CD4-positive, alpha-beta T cell treated with Interleukin-12 subunit alpha and Interleukin-12 subunit beta, for 1 hour (primary cell): ENCODE measurements around the gene PIMREG.

Experiments used
- DNase-seq: peaks from one replicate; pipeline ENCODE4 v3.0.0-alpha.2; 2020

Gene PIMREG

DNA sequence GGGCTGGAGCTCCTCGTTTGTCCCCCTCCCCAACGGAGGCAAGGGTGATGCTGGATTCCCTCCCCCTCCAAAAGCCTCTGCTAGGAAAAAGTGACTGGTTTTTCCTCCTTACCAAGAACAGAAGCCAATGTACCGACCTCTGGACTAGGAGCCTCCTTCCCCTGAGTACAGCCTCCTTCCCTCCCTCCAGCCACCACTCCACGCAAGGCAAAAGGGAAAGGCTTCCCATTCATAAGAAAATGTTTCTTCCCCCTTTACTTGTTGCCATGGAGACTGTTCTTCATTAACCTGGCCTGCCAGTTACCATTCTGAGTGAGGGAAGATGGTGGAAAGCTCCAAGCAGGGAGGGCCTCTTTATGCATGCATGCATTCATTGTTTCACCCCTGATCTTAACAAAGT, 4.3 kb upstream of the PIMREG start:
- DNase-seq, result no peak

DNA sequence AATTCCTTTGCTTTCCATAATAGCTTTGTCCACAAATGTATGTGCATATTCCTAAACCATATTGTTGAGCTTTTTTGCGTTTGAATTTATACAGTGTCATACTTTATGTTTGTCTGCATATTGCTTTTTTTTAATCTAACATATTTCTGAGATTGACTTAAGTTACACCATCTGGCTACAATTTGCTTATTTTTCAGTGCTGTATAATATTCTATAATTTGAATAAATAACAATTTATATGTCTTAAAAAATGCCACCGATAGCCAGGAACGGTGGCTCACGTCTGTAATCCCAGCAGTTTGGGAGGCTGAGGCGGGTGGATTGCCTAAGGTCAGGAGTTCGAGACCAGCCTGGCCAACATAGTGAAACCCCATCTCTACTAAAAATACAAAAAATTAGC, 1.5 kb upstream of the PIMREG start:
- DNase-seq, result no peak

DNA sequence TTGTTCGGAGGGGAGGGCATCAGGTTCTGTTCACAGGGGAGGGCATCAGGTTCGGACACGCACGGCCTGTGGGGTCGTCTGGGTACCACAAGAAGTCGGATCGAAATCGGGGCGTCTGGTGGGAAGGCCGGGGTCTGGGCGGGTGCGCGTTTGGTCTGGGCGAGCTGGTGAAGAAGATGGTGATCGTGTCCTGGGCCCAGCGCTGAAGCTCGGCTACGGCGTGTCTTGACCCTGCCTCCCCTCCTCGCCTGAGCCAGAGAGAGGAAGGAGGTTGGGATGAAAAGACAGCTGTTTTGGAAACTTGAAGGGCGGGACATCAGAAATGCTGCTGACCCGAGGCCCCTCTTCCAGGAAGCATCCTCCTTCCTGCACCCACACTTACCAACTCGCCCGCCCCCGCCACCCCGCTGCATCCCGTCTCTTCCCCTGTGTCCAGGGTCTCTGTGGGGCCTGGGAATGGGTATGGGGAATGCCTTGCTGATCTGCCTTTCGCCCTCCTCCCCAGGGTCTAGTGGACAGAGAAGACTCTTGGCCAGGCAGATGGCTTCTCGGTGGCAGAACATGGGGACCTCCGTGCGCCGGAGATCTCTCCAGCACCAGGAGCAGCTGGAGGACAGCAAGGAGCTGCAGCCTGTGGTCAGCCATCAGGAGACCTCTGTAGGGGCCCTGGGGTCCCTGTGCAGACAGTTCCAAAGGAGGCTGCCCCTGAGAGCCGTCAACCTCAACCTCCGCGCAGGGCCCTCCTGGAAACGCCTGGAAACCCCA, 498 bp downstream of the PIMREG start:
- DNase-seq, result no peak

DNA sequence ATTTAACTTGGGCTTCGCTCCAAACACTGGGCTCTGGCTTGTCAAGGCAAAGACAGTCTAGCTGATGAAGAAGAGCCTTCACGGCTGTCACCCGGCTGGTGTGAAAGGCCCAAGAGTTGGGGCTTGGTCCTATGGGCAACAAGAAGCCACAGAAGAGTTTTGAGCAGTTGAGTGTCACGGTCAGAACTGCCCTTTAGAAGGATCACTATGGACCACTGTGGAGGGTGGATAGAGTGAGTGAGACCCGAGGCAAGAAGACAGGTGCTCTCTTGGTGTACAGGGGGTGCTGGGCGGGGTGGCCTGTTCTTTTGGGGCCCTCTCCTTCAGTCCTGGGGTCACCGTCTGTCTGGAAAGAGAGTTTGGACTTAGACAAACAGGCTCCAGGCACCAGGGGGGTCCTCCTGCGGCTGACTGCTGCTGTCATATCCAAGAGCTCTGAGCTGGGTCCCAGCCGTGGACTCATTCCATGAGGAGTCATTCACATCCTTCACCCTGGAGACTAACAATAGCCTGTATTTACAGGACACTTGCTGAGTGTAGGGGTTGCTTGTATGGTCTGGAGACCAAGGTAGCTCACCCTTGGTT, 2.4 kb downstream of the PIMREG start:
- no peak for DNase-seq

DNA sequence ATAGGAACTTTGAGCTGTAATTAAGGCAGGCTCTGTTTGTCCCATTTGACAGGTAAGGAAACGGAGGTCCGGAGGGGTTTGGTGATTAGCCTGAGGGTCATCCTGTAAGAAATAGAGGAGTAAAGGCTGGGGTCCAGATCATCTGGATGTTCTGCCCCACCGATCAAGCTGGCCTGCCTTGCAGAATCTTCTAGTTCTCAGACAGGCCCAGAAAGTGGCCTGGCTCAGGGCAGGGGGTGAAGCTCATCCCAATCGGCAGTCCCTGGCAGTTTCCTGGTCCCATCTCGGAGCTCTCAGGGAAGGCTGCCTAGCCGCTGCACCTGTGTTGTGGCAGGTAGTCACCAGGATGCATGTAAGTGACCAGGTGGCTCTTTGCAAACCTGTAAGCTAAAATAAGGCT, 4.2 kb downstream of the PIMREG start:
- DNase-seq, result no peak

DNA sequence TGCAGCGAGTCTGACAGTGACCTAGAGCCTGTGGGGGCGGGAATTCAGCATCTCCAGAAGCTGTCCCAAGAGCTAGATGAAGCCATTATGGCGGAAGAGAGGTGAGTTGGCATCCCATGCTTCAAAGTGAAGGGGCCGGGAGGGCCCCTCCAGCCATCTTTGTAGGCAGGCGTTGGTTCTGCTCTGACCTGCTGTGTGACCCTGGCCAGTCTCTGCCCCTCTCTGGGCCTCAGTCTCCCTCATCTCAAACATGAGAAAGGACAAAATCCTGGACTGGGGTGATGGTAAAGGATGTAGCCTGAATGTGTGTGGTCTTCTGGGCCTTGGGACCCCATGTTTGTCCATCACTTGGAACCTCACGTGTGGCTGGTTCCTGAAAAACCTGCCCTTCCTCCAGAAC, 5.1 kb downstream of the PIMREG start:
- no peak for DNase-seq

DNA sequence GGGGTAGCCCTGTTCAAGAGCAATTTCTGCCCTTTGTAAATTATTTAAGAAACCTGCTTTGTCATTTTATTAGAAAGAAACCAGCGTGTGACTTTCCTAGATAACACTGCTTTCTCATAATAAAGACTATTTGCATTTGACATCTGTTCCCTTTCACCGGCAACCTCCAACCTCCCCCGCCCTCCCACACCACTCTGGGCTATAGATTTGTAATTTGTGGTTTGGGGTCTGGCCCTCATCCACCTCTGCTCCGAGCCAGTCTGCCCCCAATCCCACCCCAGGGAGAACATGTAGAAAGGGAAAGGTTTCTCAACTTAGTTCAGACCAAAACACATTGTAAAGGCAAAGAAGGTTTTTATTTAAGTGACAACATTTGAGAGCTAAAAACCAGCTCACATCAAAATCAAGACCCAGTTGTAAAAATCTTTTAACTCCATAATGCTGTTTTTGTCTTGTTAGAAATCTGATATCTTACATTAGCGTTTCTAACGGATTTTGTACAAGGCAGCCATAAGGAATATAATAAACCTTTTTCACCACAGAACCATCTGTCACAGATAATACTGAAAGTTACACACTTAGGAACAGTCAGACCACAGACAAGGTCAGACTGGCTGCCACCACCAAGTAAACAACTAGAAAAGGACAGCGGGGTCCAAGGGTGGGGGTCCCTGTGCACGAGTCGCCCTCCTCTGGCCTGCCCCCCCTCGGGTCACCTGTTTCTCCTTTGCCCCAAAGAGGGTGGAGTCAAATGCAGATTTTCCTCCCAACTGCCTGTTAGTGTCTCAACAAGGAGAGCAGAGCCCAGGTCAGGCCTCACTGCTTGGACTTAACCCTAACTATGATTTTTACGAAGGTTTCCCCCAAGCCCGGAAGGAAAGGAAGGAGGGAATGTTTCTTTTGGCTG, 6.9 kb downstream of the PIMREG start:
- no peak for DNase-seq

DNA sequence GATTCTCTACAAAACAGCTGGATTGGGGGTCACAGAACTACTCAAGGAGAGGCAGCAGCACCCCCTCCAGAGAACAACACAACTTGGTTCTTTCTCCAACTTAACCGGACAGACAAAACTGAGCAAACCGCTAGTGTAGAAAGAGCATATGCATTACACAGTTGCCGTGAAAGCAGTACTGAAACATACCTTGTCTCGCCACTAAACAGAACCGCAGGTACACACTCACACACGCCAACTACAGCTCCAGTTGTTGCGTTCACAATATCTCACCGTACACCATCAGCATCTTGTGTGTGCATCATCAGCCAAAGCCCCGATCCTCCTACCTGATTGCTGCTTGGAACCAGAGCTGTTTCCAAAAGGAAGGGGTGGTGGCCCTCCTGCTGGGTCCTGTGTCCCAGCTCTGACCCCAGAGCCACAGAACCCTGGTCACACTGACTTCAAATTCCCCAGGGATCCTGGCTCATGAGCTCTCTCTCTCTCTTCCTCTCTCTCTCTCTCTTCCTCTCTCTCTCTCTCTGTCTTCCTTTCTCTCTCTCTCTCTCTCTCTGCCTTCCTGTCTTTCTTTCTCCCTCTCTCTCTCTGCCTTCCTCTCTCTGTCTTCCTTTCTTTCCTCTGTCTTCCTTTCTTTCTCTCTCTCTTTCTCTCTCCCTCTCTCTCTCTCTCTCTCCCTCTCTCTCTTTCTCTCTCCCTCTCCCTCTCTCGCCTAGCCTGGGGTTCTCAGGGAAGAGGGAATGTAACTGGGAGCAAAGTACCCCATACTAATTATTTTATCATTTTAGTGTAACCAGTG, 8.4 kb downstream of the PIMREG start:
- DNase-seq, result no peak

DNA sequence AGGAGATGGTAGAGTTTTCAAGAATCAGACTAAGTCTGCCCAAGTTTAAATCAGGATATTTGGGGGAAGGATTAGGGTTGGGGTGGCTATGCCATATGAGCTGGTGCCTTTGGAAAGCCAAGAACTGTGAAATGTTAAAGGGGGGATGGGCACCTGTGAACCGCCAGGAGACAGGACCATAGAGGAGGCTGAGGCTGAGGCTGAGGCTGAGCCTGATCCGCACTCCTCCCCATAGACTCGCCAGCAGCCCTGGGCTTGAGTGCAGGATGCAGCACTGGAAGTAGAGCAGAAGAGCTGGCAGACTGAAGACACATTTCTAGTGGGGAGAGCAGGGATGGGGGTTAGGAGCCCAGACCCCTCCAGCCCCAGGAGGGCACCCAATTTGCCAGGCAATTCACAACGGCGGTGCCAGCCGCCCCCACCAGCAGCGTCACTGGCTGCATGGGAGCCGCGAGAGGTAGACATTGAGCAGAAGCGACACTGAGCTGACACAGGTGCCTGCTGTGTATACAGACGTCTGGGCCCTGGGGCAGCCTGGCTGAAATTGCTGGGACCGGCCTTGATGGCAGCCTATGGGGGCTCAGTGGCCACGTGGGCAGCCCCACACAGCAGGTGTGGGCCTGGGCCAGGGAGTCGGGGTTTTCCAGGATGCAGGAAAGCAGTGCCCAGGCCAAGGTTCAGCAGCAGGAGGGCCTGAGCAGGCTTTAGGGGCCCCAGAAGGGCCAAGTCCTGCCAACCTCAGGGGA, 9.2 kb downstream of the PIMREG start:
- DNase-seq, result no peak

DNA sequence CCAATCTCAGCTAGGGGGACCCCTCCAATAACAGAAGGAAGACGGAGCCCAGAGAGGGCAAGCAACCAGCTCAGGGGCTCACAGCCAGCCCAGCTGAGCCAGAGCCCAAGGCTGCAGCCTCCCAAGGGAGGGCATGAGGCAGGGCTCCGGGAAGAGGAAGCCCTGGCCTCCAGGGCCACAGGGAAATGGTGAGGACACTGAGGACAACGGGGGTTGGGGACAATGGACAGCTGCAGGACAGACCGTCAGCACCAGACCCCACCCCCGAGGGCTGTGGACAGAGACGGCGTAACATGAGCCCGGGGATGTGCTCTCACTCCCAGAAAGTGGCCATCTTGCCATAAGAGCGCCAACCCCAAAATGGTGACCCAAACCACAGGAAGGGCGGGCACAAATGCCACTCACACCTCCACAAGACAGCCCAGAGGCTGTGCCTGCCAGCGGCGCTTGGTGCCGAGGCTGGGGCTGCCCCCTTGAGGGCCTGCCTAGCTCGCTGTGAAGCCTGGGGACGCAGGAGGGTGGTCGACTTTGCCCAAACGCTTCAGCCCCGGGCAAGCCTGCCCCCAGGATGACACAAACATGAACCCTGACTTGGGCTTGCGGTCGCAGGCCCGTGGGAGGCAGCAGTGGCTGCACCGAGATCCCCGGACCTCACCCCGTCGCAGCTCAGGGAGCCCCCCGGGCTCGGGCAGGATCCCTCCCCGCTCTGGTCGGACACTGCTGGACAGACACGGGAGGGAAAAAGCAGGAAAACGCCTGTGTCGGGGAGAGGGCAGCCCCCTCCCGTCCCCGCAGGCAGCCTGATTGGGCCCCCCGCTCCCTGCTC, 10.5 kb downstream of the PIMREG start:
- no peak for DNase-seq

DNA sequence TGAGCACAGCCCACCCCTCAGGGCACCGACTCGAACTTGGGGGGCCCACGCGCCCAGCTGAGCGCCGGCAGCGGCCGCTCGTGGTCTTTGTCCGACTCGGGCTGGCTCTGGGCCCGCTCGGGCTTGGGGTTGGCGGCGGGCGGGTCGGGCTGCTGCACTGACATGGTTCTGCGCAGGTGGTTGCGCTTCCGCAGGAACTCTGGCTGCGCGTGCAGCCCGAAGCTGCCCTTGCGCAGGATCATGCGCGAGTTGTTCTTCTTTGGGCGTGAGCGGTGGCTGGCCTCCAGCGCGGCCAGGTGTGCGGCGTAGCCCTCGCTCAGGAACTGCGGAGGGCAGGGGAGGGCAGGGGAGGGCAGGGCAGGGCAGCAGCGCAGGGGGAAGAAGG, 11.1 kb downstream of the PIMREG start:
- DNase-seq, result peak; percentile 55

DNA sequence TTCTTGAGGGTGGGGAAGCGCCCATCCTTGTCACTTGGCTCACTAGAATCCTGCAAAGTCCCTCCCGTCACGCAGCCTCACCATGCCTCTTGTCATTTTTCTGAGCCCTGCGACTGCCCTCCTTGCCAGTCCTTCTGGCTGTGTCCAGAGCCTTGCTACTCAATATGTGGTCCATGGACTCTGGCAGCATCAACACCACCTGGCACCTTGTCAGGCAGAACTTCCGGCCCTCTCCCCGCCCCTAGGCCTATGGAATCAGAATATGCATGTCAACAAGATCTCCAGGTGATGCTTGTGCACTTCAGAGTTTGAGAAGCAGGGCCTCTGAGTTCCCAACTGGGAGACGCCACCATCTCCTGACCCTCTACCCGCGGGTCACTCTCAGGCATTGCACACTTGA, 12.1 kb downstream of the PIMREG start:
- no peak for DNase-seq

DNA sequence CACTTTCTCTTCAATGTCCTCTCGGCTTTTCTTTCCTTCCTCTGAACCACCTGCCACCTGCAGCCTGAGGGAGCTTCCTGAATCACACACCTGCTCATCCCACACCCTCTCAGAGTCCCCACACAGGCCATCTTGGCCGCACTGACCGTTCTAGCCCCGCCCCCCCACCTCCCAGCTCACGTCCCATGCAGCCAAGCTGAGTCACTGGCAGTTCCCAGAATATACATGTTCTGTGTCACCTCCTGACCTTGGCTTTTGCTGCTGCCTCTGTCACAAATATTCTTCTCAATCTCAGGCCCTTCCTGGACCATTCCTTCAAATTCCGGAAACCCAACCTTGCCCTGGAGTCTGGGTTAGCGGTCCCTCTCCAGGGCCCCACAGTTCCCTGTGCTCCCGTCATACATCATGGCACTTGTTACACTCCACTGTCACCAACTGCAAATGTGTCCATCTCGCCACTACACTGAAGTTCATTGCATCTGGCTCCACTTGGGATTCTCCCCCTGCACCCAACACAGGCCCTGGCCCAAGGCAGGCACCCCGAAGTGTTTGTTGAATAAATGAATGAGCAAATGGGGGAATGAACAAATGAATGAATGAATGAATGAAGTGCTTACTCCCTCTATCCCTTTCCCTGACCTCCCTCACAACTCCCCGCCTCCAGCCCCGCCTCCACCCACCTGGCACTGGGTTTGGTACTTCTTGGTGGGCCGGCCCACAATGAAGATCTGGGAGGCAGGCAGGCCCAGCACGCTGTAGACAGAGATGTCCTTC, 12.8 kb downstream of the PIMREG start:
- no peak for DNase-seq

DNA sequence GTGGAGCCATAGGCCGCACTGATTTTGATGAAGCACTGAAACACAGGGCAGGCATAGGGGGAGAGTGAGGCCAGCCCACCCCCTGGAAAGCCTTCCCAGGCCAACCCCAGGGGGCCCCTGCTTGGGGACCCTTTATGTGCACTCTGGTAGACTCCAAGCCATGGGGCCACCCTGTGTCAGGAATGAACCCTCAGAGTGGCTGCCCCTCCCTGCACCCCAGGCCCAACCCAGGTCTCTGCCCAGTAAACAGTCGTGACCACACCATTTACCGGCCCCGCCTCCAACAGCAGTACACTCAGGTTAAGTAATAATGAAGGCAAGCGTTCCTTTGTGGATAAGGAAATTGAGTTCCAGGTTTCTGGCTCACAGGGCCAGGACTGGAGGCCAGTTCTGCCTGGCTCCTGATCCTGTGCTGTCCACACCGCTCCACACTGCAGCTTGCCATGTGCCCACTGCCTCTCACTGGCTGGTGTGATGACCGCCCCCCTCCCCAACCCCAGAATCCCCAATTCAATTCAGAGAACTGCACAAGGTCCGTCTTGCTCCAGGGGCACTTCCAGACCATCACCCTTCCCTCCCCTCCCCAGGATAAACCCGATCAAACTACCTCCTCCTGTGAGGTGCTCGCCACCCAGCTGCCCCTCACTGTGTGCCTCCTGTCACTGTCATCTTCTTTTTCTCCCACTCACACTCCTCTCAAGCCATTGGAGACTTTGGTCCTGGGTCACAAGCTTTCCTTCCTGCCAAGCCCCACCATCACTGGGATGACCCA, 13.6 kb downstream of the PIMREG start:
- DNase-seq, result no peak

DNA sequence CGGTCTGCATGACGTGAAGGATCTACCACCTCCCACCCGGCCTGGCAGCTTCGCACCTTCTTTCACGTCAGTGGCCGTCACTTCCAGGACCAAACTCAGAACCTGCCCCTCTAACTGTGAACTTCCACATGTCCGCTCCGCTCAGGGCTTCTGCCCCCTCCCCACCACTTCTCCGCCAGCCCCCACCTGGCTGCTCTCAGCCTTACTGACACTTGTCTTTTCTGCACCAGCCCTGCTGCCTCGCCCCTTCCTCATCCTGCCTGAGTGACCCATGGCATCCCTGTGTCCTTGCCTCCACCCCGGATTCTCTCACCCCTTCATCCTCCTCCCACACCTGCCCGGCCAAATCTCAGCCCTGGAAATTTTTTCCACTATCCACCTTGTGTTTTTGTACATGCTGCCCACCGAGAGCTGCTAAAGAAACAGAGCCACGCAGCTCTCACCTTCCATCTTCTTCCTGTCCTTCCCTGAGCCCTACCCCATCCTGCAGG, 14.2 kb downstream of the PIMREG start:
- DNase-seq, result no peak

DNA sequence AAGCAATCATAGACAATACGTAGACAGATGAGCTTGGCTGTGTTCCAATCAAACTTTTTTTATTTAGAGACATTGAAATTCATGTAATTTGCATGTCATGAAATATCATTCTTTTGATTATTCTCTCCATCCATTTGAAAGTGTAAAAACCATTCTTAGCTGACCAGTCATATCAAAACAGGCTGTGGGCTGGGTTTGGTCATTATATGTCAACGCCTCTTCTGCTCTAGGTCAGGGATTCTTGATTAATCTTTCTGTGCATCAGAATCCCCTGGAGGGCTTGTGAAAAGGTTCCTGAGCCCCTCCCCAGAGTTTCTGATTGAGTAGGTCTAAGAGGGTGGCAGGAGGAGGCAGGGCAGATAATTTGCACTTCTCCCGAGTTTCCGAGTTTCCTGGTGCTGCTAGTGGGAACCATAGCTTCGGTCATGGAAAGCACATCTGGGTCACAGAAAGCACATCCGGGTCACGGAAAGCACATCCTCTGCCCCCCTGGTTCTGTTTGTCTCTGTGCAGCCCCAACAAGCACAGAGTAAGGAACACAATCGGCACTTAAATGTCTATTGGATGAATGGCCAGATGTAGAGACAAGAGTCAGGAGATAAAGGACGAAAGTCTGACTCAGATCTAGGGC, 16.4 kb downstream of the PIMREG start:
- no peak for DNase-seq

DNA sequence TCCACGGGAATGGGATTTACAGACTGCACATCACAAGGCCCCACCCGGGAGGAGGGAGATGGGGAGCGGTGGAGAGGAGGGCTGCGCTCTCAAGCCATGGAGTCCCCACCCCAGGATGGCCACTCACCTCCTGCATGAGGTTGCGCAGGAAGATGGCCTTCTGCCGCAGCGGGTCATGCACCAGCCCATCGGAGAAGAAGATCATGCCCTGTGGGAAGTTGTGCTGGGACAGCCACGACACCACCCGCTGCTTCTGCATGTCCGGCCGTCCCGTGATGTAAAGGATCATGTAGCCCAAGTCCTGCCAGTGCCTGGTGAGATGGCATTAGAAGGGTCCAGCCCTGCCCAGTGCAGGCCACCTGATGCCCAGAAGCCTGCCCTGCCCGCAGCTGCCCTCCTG, 17.0 kb downstream of the PIMREG start:
- DNase-seq, result no peak

DNA sequence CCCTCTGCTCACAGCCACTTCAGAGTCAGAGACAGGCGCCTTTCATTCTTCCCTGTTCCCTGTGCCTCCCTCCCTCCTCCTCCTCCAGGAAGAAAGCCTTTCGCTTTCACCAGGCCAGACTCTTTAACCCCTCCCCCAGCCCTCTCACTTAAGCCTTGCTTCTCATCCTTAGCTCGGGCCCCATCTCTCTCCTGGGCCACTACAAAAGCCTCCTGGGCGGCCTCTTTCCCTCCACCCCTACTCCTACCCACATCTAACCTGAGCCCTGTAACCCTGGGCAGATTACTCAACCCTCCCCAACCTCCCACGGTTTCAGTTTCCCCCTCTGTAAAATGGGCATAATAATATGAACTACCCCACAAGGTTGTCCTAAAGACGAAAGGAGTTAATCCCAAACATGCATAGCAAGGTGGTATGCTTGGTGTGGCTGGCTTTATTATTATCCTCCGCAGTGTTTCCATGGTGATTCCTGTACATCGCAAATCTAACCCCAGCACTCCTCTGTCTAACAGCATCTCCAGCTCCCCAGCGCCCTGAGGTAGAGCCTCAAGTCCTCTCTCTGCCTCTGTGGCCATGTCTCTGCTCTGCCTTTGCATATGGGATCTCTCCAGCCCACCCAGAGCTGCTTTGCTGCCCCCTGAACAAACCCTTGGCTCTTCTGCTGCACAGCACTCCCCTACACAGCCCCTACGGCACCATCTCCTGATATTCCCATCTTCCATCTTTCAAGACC, 17.7 kb downstream of the PIMREG start:
- DNase-seq, result no peak
